CD4-positive, alpha-beta T cell (primary cell): ENCODE measurements around the gene UBE2E3. TPM values are rescaled to one million over a fixed set of nuclear protein-coding genes. Genes with fewer than 3 reads are reported as not detected.

Experiments used
- ATAC-seq: fragments of 200-7000 bp; cut with Tn5 transposase; one replicate; pipeline ENCODE4 v1.10.0; 2022; ENCODE audit warnings: mild to moderate bottlenecking; ENCODE audit not compliant: poor library complexity
- CTCF ChIA-PET: fragments of 350-600 bp; sonication (Branson Sonifier 250); formaldehyde crosslinking; loops from one replicate; lab custom pipeline; 2021; ENCODE audit warnings: antibody characterized with exemption, inconsistent platforms; lab: Charles Lee
- POLR2A ChIA-PET: fragments of 350-600 bp; sonication (Branson Sonifier 250); formaldehyde crosslinking; loops from one replicate; lab custom pipeline; 2021; ENCODE audit warnings: antibody characterized with exemption, inconsistent platforms; lab: Charles Lee
- DNase-seq, 14 experiments: peaks; one replicate each; pipeline ENCODE4 v3.0.0-alpha.2; 2013 to 2020; ENCODE audit warnings: mixed read lengths in 2 of 14
- H3K27ac ChIP-seq, 2 donors: one replicate each; pipeline versions ENCODE4 v1.5.1 to v1.7.0; 2013; ENCODE audit warnings: low read length in 2 of 2, low read depth in 1 of 2, mild to moderate bottlenecking in 1 of 2
- H3K27me3 ChIP-seq, 2 experiments: 1 replicate in 1 of 2; 2 replicates in 1 of 2; pipeline versions ENCODE4 v1.6.1 to v1.7.0; 2013; ENCODE audit warnings: low read length in 2 of 2, control low read depth in 1 of 2, mild to moderate bottlenecking in 1 of 2, moderate library complexity in 1 of 2; ENCODE audit not compliant: insufficient read depth in 2 of 2, control insufficient read depth in 1 of 2
- H3K36me3 ChIP-seq: one replicate; pipeline ENCODE4 v1.6.1; 2013; ENCODE audit warnings: low read length, control low read depth; ENCODE audit not compliant: insufficient read depth
- H3K4me1 ChIP-seq: one replicate; pipeline ENCODE4 v1.6.1; 2013; ENCODE audit warnings: low read length, control low read depth; ENCODE audit not compliant: insufficient read depth
- H3K4me3 ChIP-seq: one replicate; pipeline ENCODE4 v1.5.1; 2013; ENCODE audit warnings: mild to moderate bottlenecking, low read length, moderate library complexity
- H3K9me3 ChIP-seq, 2 experiments: 1 replicate in 1 of 2; 2 replicates in 1 of 2; pipeline versions ENCODE4 v1.6.1 to v1.7.0; 2013; ENCODE audit warnings: low read length in 2 of 2, mild to moderate bottlenecking in 2 of 2, control low read depth in 1 of 2, moderate library complexity in 1 of 2; ENCODE audit not compliant: control insufficient read depth in 1 of 2, insufficient read depth in 1 of 2
- H3K27ac Mint-ChIP-seq: one replicate; pipeline ENCODE4 v1.8.0; 2020; ENCODE audit warnings: mixed read lengths
- H3K27me3 Mint-ChIP-seq: one replicate; pipeline ENCODE4 v1.8.0; 2021; ENCODE audit warnings: mixed read lengths
- H3K36me3 Mint-ChIP-seq: one replicate; pipeline ENCODE4 v1.8.0; 2021; ENCODE audit warnings: low read depth, mixed read lengths
- H3K4me1 Mint-ChIP-seq: one replicate; pipeline ENCODE4 v1.8.0; 2021; ENCODE audit warnings: low read depth, mixed read lengths
- H3K4me3 Mint-ChIP-seq: one replicate; pipeline ENCODE4 v1.8.0; 2020; ENCODE audit warnings: mild to moderate bottlenecking, mixed read lengths
- H3K9me3 Mint-ChIP-seq: one replicate; pipeline ENCODE4 v1.8.0; 2020; ENCODE audit warnings: mixed read lengths
- CTCF ChIP-seq: fragments of 200-600 bp; IDR thresholded peaks from one replicate; pipeline ENCODE4 v1.8.0; 2022; ENCODE audit warnings: antibody characterized with exemption, mild to moderate bottlenecking
- intact Hi-C, 2 experiments: fragments of 100-400 bp; cut with DNase I in 1 of 2; cut with micrococcal nuclease in 1 of 2; formaldehyde crosslinking; loops; one replicate each; pipeline versions ENCODE4 v1.15.1 to v1.9.0; 2023 to 2025; cut with DNase I, micrococcal nuclease
- total RNA-seq, 174 experiments: library from RNA in 2 of 174; stranded (reverse) in 2 of 174; gene quantifications; one replicate each; pipeline ENCODE4 v1.2.3 and lab custom pipeline; 2021 to 2026

The UBE2E3 gene
- total RNA-seq, 2 experiments from 2014 or later, result 20.5 TPM

GRCh38 chr2:180990794-180991193 is 10.4 kb downstream of the UBE2E3 start:
- Histone ChIP-seq H3K4me3 (no peak overlapping the region), H3K27ac (no peak overlapping the region), H3K4me1 (no peaks in the 10 kb centered on the region), H3K9me3 (no peaks in the 10 kb centered on the region), H3K36me3 (peaks cover 5% of the 10 kb centered on the region), H3K27me3 (no peaks in the 10 kb centered on the region)
- DNase-seq (no peak), ATAC-seq (no peak)
- Mint-ChIP-seq H3K4me1 (peaks cover 33% of the 10 kb centered on the region), H3K27me3 (no peaks in the 10 kb centered on the region), H3K4me3 (no peak overlapping the region), H3K36me3 (peaks cover 39% of the 10 kb centered on the region), H3K27ac (no peak overlapping the region), H3K9me3 (no peaks in the 10 kb centered on the region)
- ChIA-PET CTCF (no interaction called here), POLR2A (interaction anchor here (2.8 kb wide), 1 partner anchor 10 kb away, joined by 11 read pairs; the partner anchor contains the start of gene UBE2E3)
- TF ChIP-seq CTCF, result no peak
- intact Hi-C loops, result no loop called here

DNA sequence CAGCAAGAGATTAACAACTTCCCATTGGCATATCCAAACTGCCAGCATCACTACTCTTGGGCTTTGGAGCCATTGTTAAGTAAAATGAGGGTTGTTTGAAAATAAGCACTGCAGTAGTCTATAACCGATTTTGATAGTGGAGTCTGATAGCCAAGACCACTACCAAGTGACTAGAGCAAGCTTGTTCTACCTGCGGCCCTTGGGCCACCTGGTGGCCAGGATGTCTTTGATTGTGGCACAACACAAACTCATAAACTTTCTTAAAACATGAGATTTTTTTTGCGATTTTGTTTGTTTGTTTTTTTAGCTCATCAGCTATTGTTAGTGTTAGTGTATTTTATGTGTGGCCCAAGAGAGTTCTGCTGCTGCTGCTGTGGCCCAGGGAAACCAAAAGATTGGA is 11.0 kb downstream of the UBE2E3 start:
- CTCF ChIA-PET, result no interaction called here
- Mint-ChIP-seq H3K27me3 (no peaks in the 10 kb centered on the region), H3K36me3 (peaks cover 39% of the 10 kb centered on the region), H3K4me3 (no peak overlapping the region), H3K27ac (no peak overlapping the region), H3K9me3 (no peaks in the 10 kb centered on the region), H3K4me1 (peaks cover 33% of the 10 kb centered on the region)
- H3K4me3 ChIP-seq, result no peak overlapping the region
- no peaks in the 10 kb centered on the region for H3K9me3 ChIP-seq
- H3K27me3 ChIP-seq, result no peaks in the 10 kb centered on the region
- no peak for TF ChIP-seq CTCF
- intact Hi-C loops, result no loop called here
- DNase-seq, result peak in 1 of 14 experiments; percentile 11
- POLR2A ChIA-PET, result interaction anchor here (1.0 to 2.8 kb wide), 2 partner anchors 11 kb away, joined by 4 to 11 read pairs; partner anchors contain the start of gene UBE2E3
- ATAC-seq, result no peak
- H3K27ac ChIP-seq, result no peak overlapping the region
- H3K4me1 ChIP-seq, result no peaks in the 10 kb centered on the region
- peaks cover 5% of the 10 kb centered on the region for H3K36me3 ChIP-seq

DNA sequence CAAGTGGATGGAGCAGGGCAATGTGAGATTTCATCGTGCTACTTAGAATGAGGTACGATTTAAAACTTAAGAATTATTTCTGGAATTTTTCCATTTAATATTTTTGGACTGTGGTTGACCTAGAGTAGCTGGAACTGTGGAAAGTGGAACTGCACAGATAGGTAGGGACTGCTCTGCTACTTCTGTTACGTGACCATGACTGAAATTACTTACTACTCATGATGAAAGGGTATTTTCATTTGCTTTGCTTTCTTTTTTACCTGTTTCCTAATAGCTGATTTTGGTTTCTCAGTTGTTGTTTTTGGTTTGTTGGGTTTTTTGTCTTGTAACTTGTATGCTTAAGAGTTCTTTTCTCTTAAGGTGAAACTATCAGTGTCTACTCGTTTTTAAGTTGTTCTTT is 11.4 kb downstream of the UBE2E3 start:
- TF ChIP-seq CTCF, result no peak
- Mint-ChIP-seq H3K4me3 (no peak overlapping the region), H3K9me3 (no peaks in the 10 kb centered on the region), H3K36me3 (peaks cover 40% of the 10 kb centered on the region), H3K27ac (no peak overlapping the region), H3K27me3 (no peaks in the 10 kb centered on the region), H3K4me1 (peaks cover 35% of the 10 kb centered on the region)
- intact Hi-C loops, result no loop called here
- H3K36me3 ChIP-seq, result peaks cover 5% of the 10 kb centered on the region
- DNase-seq, result no peak
- POLR2A ChIA-PET, result interaction anchor here (0.8 to 1.0 kb wide), 2 partner anchors 11 to 12 kb away, joined by 3 to 4 read pairs; partner anchors contain the start of gene UBE2E3
- H3K27me3 ChIP-seq, result no peaks in the 10 kb centered on the region
- no peak for ATAC-seq
- H3K27ac ChIP-seq, result no peak overlapping the region
- CTCF ChIA-PET, result no interaction called here
- no peaks in the 10 kb centered on the region for H3K4me1 ChIP-seq
- no peaks in the 10 kb centered on the region for H3K9me3 ChIP-seq
- no peak overlapping the region for H3K4me3 ChIP-seq
